Osteocyte (in vitro differentiated cells): ENCODE results near the gene NAA11. TPM values are rescaled to one million over a fixed set of nuclear protein-coding genes. Genes with fewer than 3 reads are reported as not detected.

Experiments
- DNase-seq: peaks from one replicate; pipeline ENCODE4 v3.0.0; 2021; ENCODE audit warnings: mixed read lengths; ENCODE audit not compliant: unreplicated experiment; ENCODE audit errors: extremely low spot score
- H3K27ac Mint-ChIP-seq: one replicate; pipeline ENCODE4 v1.8.0; 2021; ENCODE audit warnings: mild to moderate bottlenecking, mixed read lengths; ENCODE audit not compliant: unreplicated experiment
- H3K27me3 Mint-ChIP-seq: one replicate; pipeline ENCODE4 v1.8.0; 2021; ENCODE audit warnings: mixed read lengths; ENCODE audit not compliant: unreplicated experiment
- H3K36me3 Mint-ChIP-seq: one replicate; pipeline ENCODE4 v1.8.0; 2021; ENCODE audit warnings: mixed read lengths; ENCODE audit not compliant: unreplicated experiment
- H3K4me1 Mint-ChIP-seq: one replicate; pipeline ENCODE4 v1.8.0; 2021; ENCODE audit warnings: mixed read lengths; ENCODE audit not compliant: unreplicated experiment
- H3K4me3 Mint-ChIP-seq: one replicate; pipeline ENCODE4 v1.8.0; 2021; ENCODE audit warnings: mild to moderate bottlenecking, moderate library complexity, mixed read lengths; ENCODE audit not compliant: unreplicated experiment
- H3K9me3 Mint-ChIP-seq: one replicate; pipeline ENCODE4 v1.8.0; 2021; ENCODE audit warnings: mixed read lengths; ENCODE audit not compliant: unreplicated experiment
- long read RNA-seq: library from polyadenylated mRNA; unstranded; transcript quantifications from one replicate; pipeline ENCODE4 v2.0.0, GENCODE V29; 2021
- total RNA-seq: library from RNA; stranded (reverse); gene quantifications from 2 replicates; pipeline ENCODE4 v1.2.1, GENCODE V29; 2021
- TF ChIP-seq, protein P1 (sequence below): fragments of 200-600 bp; sonication (generic); IDR thresholded peaks from 2 replicates; pipeline ENCODE4 v1.5.0; 2021; ENCODE audit warnings: antibody characterized with exemption, mild to moderate bottlenecking, moderate library complexity

Gene NAA11
- total RNA-seq: not detected in 2 replicates
- long read RNA-seq: 0 reads

GRCh38 chr4:79325864-79326328 lies at the start of gene NAA11:
TSS of gene NAA11 (minus strand) at chr4:79326061. CDS start at chr4:79325877, 184 bp downstream.
- TF ChIP-seq, protein P1, sequence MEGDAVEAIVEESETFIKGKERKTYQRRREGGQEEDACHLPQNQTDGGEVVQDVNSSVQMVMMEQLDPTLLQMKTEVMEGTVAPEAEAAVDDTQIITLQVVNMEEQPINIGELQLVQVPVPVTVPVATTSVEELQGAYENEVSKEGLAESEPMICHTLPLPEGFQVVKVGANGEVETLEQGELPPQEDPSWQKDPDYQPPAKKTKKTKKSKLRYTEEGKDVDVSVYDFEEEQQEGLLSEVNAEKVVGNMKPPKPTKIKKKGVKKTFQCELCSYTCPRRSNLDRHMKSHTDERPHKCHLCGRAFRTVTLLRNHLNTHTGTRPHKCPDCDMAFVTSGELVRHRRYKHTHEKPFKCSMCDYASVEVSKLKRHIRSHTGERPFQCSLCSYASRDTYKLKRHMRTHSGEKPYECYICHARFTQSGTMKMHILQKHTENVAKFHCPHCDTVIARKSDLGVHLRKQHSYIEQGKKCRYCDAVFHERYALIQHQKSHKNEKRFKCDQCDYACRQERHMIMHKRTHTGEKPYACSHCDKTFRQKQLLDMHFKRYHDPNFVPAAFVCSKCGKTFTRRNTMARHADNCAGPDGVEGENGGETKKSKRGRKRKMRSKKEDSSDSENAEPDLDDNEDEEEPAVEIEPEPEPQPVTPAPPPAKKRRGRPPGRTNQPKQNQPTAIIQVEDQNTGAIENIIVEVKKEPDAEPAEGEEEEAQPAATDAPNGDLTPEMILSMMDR: no peak
- no peak within 1 kb of the TSS for H3K27ac Mint-ChIP-seq
- H3K27me3 Mint-ChIP-seq: no peaks in the 10 kb centered on the region
- DNase-seq: no peak
- no peaks in the 10 kb centered on the region for H3K4me1 Mint-ChIP-seq
- no peaks in the 10 kb centered on the region for H3K9me3 Mint-ChIP-seq
- no peaks in the 10 kb centered on the region for H3K36me3 Mint-ChIP-seq
- no peak within 1 kb of the TSS for H3K4me3 Mint-ChIP-seq

DNA sequence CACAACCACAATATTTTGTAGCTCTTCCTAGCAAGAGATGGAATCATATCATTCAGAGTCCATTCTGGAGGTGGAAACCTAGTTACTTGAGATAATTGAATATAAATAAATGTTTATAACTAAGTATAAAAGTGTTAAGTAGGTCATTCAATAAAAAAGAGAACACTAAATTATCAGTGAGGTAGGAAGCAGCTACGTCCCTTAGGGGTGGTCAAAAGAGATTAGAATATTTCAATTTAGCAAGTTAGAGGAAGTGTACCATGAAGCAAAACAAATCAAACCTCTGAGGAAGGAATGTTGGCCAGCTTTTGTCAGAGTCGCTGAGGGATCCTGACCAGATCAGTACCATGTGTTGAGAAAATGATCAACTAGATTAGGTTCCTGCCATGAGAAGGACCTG lies 44.2 kb upstream of the NAA11 start:
- no peaks in the 10 kb centered on the region for H3K4me1 Mint-ChIP-seq
- no peak for DNase-seq
- H3K27me3 Mint-ChIP-seq: peaks cover 5% of the 10 kb centered on the region
- no peaks in the 10 kb centered on the region for H3K9me3 Mint-ChIP-seq
- TF ChIP-seq, protein P1: no peak
- no peak overlapping the region for H3K4me3 Mint-ChIP-seq
- no peaks in the 10 kb centered on the region for H3K36me3 Mint-ChIP-seq
- no peak overlapping the region for H3K27ac Mint-ChIP-seq

DNA sequence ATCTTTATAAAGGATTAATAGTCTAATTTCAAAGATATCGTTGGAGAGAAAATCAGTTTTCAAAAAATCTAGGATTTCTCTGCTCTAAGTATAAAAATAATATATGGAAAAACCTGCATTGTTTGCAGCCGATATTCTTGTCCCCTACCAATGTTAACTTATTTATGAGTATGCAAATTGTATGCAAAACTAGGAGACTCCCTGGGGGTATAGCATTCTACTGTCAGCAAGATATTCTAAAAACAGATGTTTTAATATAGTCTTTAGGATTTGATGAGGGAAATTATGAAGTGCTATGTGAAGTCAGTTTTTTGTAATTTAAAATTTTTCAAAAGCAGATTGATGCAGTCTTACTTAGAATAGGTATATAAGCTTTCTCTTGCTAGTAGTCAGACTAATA lies 41.2 kb upstream of the NAA11 start:
- H3K4me1 Mint-ChIP-seq: no peaks in the 10 kb centered on the region

DNA sequence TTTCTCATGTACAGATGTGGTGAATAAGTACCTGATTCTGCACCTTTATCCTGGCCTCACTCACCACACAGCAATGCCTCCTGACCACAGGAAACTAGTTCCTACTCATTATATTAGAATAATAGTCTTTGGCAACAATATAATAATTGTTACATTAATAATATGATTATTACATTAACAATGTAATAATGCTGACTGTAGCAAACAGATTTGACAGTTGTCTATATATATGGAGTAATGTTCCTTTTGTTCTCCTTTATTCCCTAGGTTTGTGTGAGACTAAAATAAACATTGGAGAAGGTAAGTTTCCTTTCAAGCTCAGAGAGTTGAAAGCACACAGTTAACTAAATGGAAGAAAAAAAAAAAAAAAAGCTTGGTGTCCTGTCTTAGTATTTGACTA lies 40.6 kb upstream of the NAA11 start:
- Mint-ChIP-seq H3K4me3 (no peak overlapping the region), H3K4me1 (no peaks in the 10 kb centered on the region), H3K27ac (no peak overlapping the region), H3K9me3 (no peaks in the 10 kb centered on the region), H3K27me3 (peaks cover 5% of the 10 kb centered on the region), H3K36me3 (no peaks in the 10 kb centered on the region)
- TF ChIP-seq, protein P1: no peak
- no peak for DNase-seq

More for the DNA sequence above, 41.2 kb upstream of the NAA11 start:
- peaks cover 5% of the 10 kb centered on the region for H3K27me3 Mint-ChIP-seq
- H3K27ac Mint-ChIP-seq: no peak overlapping the region
- DNase-seq: no peak
- TF ChIP-seq, protein P1: no peak
- no peak overlapping the region for H3K4me3 Mint-ChIP-seq
- H3K36me3 Mint-ChIP-seq: no peaks in the 10 kb centered on the region
- no peaks in the 10 kb centered on the region for H3K9me3 Mint-ChIP-seq

DNA sequence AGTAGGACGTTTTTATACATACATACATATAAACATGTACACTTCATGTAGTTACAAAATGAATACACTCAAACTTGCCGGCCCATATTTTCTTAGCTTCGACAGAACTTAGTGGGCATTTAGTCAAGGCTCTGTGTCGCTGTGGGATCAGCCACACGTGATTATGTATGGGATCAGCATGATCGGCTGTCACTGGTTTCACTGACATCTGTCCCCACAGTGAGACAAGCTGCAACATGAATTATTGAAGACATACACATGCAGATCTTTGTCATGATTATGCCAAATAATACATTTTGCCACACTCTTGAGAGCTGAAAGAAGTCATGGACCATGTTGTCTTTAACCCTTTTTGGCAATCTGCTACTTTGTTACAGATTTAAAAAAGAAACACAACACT lies 38.2 kb upstream of the NAA11 start:
- no peak for DNase-seq
- Mint-ChIP-seq H3K4me3 (no peak overlapping the region), H3K27ac (no peak overlapping the region), H3K36me3 (no peaks in the 10 kb centered on the region), H3K4me1 (no peaks in the 10 kb centered on the region), H3K9me3 (no peaks in the 10 kb centered on the region), H3K27me3 (no peaks in the 10 kb centered on the region)
- TF ChIP-seq, protein P1: no peak
